Measurements from ENCODE around the gene GPR39. TPM values are rescaled to one million over a fixed set of nuclear protein-coding genes. Genes with fewer than 3 reads are reported as not detected.

GPR39 gene
- total RNA-seq, 2 experiments from 2014 or later, result not detected

GRCh38 chr2:132400169-132400900 lies 16.3 kb upstream of the GPR39 start:
- POLR2A ChIA-PET, result interaction anchor here (0.8 kb wide), 1 partner anchor 10 kb away, joined by 3 read pairs; no protein-coding TSS in a partner anchor
- CTCF ChIA-PET, result interaction anchor here (0.6 kb wide), 1 partner anchor 33 kb away, joined by 3 read pairs; no protein-coding TSS in a partner anchor
- H3K36me3 Mint-ChIP-seq (ENCODE audit: low read depth), result no peaks in the 10 kb centered on the region
- DNase-seq, result no peak
- no peak for ATAC-seq
- H3K27me3 Mint-ChIP-seq, result no peaks in the 10 kb centered on the region
- no peaks in the 10 kb centered on the region for H3K9me3 Mint-ChIP-seq
- no peak overlapping the region for H3K4me3 Mint-ChIP-seq
- intact Hi-C loops (cut with micrococcal nuclease), result no loop called here
- H3K4me1 Mint-ChIP-seq (ENCODE audit: low read depth), result no peaks in the 10 kb centered on the region
- no peak overlapping the region for H3K27ac Mint-ChIP-seq
- TF ChIP-seq, protein P1, sequence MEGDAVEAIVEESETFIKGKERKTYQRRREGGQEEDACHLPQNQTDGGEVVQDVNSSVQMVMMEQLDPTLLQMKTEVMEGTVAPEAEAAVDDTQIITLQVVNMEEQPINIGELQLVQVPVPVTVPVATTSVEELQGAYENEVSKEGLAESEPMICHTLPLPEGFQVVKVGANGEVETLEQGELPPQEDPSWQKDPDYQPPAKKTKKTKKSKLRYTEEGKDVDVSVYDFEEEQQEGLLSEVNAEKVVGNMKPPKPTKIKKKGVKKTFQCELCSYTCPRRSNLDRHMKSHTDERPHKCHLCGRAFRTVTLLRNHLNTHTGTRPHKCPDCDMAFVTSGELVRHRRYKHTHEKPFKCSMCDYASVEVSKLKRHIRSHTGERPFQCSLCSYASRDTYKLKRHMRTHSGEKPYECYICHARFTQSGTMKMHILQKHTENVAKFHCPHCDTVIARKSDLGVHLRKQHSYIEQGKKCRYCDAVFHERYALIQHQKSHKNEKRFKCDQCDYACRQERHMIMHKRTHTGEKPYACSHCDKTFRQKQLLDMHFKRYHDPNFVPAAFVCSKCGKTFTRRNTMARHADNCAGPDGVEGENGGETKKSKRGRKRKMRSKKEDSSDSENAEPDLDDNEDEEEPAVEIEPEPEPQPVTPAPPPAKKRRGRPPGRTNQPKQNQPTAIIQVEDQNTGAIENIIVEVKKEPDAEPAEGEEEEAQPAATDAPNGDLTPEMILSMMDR (IDR thresholded peaks at IDR 0.05), result no peak

- ChIA-PET POLR2A (no interaction called here), CTCF (no interaction called here)
- intact Hi-C loops (cut with micrococcal nuclease), result no loop called here
- Mint-ChIP-seq H3K9me3 (no peaks in the 10 kb centered on the region), H3K4me3 (no peak overlapping the region), H3K4me1 (ENCODE audit: low read depth) (no peaks in the 10 kb centered on the region), H3K27ac (no peak overlapping the region), H3K27me3 (no peaks in the 10 kb centered on the region), H3K36me3 (ENCODE audit: low read depth) (no peaks in the 10 kb centered on the region)
- ATAC-seq (no peak), DNase-seq (no peak)
- TF ChIP-seq, protein P1 (IDR thresholded peaks at IDR 0.05), result no peak
These were observed 15.7 kb upstream of the GPR39 start for GRCh38 chr2:132400901-132401240.

GRCh38 chr2:132401326-132401725 lies 15.3 kb upstream of the GPR39 start:
- ChIA-PET POLR2A (interaction anchor here (0.6 kb wide), 1 partner anchor 181 kb away, joined by 3 read pairs; no protein-coding TSS in a partner anchor), CTCF (no interaction called here)
- no peak for DNase-seq
- Mint-ChIP-seq H3K4me1 (ENCODE audit: low read depth) (no peaks in the 10 kb centered on the region), H3K36me3 (ENCODE audit: low read depth) (no peaks in the 10 kb centered on the region), H3K27me3 (no peaks in the 10 kb centered on the region), H3K9me3 (no peaks in the 10 kb centered on the region), H3K27ac (no peak overlapping the region), H3K4me3 (no peak overlapping the region)
- TF ChIP-seq, protein P1 (IDR thresholded peaks at IDR 0.05), result no peak
- ATAC-seq, result no peak
- intact Hi-C loops (cut with micrococcal nuclease), result no loop called here

- H3K27me3 Mint-ChIP-seq, result no peaks in the 10 kb centered on the region
- H3K36me3 Mint-ChIP-seq (ENCODE audit: low read depth), result no peaks in the 10 kb centered on the region
- H3K27ac Mint-ChIP-seq, result no peak overlapping the region
- ATAC-seq, result no peak
- no peak overlapping the region for H3K4me3 Mint-ChIP-seq
- DNase-seq, result no peak
- intact Hi-C loops (cut with micrococcal nuclease), result no loop called here
- H3K4me1 Mint-ChIP-seq (ENCODE audit: low read depth), result no peaks in the 10 kb centered on the region
- H3K9me3 Mint-ChIP-seq, result no peaks in the 10 kb centered on the region
- POLR2A ChIA-PET, result no interaction called here
- TF ChIP-seq, protein P1 (IDR thresholded peaks at IDR 0.05), result no peak
- CTCF ChIA-PET, result no interaction called here
These were observed 13.5 kb upstream of the GPR39 start for GRCh38 chr2:132403146-132403545.

DNA sequence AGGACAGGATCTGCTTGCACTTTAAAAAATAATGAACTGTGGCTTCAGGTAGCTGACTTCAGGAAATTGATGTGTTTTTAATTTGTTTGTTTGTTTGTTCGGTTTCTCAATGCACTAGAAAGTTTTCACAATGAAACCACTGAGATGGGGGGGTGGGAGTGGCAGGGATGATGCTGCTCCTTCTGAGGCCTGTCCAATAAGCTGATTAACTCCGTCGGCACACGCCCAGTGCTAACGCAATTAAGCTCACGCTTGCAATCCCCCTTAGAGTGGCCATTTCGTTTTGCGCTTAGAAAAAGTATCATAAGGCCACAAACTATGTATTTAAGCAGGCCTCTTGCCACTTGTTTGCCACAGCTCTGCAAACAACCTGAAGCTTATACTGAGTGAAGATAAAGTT lies 12.5 kb upstream of the GPR39 start:
- DNase-seq, result no peak
- ATAC-seq, result no peak
- Mint-ChIP-seq H3K27me3 (no peaks in the 10 kb centered on the region), H3K36me3 (ENCODE audit: low read depth) (no peaks in the 10 kb centered on the region), H3K4me3 (no peak overlapping the region), H3K9me3 (no peaks in the 10 kb centered on the region), H3K4me1 (ENCODE audit: low read depth) (no peaks in the 10 kb centered on the region), H3K27ac (no peak overlapping the region)
- POLR2A ChIA-PET, result no interaction called here
- CTCF ChIA-PET, result no interaction called here
- TF ChIP-seq, protein P1 (IDR thresholded peaks at IDR 0.05), result no peak
- intact Hi-C loops (cut with micrococcal nuclease), result no loop called here
